HG02840 (cell line): ENCODE measurements around the gene ZNF576.
"Not testable (repeated sequence)": the region's sequence is repeated elsewhere in the genome, so short reads cannot be mapped to it uniquely, and the experiment has no call there.

Experiments used
- ATAC-seq: cut with Tn5 transposase; IDR thresholded peaks from one replicate; pipeline ENCODE4 v1.9.1; 2021; ENCODE audit warnings: mild to moderate bottlenecking, moderate library complexity, moderate number of reproducible peaks; ENCODE audit not compliant: unreplicated experiment, low FRiP score

The ZNF576 gene

GRCh38 chr19:43598445-43599240, 2.2 kb downstream of the ZNF576 start:
- no peak for ATAC-seq

- ATAC-seq, result no peak
These were observed 3.4 kb downstream of the ZNF576 start for GRCh38 chr19:43599635-43600295.

- ATAC-seq, result not testable (repeated sequence)
These were observed 3.9 kb downstream of the ZNF576 start for GRCh38 chr19:43600326-43600725.

GRCh38 chr19:43605875-43606568, 9.6 kb downstream of the ZNF576 start:
- ATAC-seq, result no peak

- no peak for ATAC-seq
These were observed 10.3 kb downstream of the ZNF576 start for GRCh38 chr19:43606569-43607229.

GRCh38 chr19:43607238-43608205, 11.1 kb downstream of the ZNF576 start:
- ATAC-seq, result no peak

- no peak for ATAC-seq
These were observed 13.5 kb downstream of the ZNF576 start for GRCh38 chr19:43609872-43610271.

- ATAC-seq, result no peak
These were observed 14.1 kb downstream of the ZNF576 start for GRCh38 chr19:43610493-43610892.

GRCh38 chr19:43611788-43612187, 15.4 kb downstream of the ZNF576 start, which contains the start of gene SRRM5:
TSS of gene SRRM5 (plus strand) at chr19:43612088. CDS start at chr19:43612122, 34 bp downstream.
- no peak for ATAC-seq

GRCh38 chr19:43612374-43612773, 16.0 kb downstream of the ZNF576 start:
- ATAC-seq, result no peak

GRCh38 chr19:43616306-43616705, 19.9 kb downstream of the ZNF576 start:
- no peak for ATAC-seq

- ATAC-seq, result no peak
These were observed 20.6 kb downstream of the ZNF576 start for GRCh38 chr19:43616954-43617353.

GRCh38 chr19:43618921-43619261, 22.5 kb downstream of the ZNF576 start:
- no peak for ATAC-seq

GRCh38 chr19:43619262-43620060, 23.1 kb downstream of the ZNF576 start, which contains the start of gene ZNF428:
TSS of gene ZNF428 (minus strand) at chr19:43619629. CDS start at chr19:43614304, 5,325 bp downstream.
- ATAC-seq, result peak; percentile 77

- ATAC-seq, result no peak
These were observed 23.9 kb downstream of the ZNF576 start for GRCh38 chr19:43620061-43621001.

- no peak for ATAC-seq
These were observed 25.7 kb downstream of the ZNF576 start for GRCh38 chr19:43622070-43622469.

GRCh38 chr19:43622956-43623355, 26.6 kb downstream of the ZNF576 start:
- ATAC-seq, result no peak
